Stimulated activated CD8-positive, alpha-beta memory T cell treated with anti-CD3 and anti-CD28 coated beads, Interleukin-2, amount 100 ng/mL, for 1 hour (primary cell): ENCODE results near the gene IHH.

Source experiments
- DNase-seq, 2 donors: peaks; one replicate each; pipeline ENCODE4 v3.0.0-alpha.2; 2020; ENCODE audit warnings: low read depth in 2 of 2

The IHH gene

GRCh38 chr2:219060821-219061791 lies at the start of gene IHH:
Gene IHH, minus strand, starts transcription at chr2:219060921. Its CDS starts 454 bp downstream, at chr2:219060467.
- no peak for DNase-seq

DNA sequence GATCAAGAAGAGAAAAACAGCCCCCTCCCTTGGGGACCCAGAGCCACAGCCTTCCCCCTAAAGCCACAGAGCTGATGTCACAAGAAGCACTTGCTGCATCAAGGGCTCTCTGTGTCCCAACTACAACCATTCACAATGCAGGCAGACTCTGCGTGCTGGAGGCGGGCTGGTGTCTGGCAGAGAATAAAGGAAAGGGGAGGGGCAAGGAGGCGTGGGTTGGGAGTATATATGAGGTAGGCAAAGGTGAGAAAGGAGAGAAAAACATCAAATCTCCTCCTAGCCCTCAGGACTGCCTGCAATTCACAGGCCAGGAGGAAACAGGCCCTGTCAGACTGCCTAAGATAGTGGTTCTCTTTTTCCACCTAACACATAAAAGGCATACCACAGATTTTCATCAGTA lies 48.8 kb upstream of the IHH start:
- no peak for DNase-seq

- no peak for DNase-seq
Measured at GRCh38 chr2:219107758-219108157, 47.0 kb upstream of the IHH start.

DNA sequence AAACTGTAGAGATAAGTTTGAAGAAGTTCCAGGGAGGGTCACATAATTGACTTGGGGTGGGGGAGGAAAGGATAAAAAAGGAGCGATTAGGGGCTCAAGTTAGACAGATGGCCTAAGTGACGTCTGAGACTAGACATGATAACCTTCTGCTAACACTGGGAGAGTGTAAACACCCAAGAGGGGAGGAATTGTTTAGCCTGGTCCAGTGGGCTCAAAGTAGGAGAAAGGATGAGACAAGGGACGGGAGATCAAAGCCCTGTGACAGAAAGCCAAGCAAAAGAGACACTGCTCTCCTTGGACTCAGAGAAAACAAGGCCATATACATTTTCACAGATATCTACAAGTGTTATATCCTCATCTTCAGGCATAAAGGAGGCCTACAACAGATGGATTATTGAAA lies 45.5 kb upstream of the IHH start:
- no peak for DNase-seq

- no peak for DNase-seq
Measured at GRCh38 chr2:219104107-219105035, 43.6 kb upstream of the IHH start.

- DNase-seq, result no peak
Measured at GRCh38 chr2:219099329-219099728, 38.6 kb upstream of the IHH start.

GRCh38 chr2:219095406-219095935 lies 34.8 kb upstream of the IHH start:
- DNase-seq, result no peak

- DNase-seq, result no peak
Measured at GRCh38 chr2:219094171-219094570, 33.5 kb upstream of the IHH start.

DNA sequence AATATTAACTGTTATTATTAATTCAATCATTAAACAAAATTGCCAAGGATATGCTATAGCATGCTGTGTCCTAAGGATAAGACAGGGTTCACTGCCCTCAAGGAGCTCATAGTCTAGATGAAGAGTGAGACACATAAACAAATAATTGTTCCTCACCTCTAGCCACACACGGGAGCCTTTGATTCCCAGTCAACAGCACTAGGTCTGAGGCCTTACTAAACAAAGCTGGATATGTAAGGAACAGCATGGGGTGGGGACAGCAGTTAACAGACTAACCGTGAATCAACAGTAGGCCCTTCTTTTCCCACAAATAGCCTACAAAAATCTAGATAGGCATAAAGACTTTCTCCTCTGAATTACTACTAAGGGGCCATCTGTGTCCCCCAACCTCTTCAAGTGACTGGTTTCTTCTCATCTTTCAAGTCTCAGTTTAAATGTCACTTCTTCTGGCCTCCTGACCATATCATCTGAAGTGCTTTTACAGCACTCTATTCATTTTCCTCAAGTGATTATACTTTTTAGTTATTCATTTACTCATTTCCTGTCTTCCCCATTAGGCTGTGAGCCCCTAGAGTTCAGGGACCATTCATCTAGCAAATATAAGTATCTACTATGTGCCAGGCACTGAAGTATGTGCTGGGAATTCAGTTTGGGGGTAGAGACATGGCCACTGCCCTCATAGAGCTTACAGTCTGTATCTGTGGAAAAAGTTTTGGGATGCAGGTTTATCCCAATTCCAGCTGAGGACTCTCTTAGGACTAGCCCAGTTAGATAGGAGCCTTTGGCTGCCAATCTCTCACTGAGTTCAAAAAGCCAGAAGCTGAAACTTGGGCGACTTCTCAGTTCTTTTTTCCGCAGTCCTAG lies 29.9 kb upstream of the IHH start:
- no peak for DNase-seq

- DNase-seq, result no peak
Measured at GRCh38 chr2:219089330-219089729, 28.6 kb upstream of the IHH start.

DNA sequence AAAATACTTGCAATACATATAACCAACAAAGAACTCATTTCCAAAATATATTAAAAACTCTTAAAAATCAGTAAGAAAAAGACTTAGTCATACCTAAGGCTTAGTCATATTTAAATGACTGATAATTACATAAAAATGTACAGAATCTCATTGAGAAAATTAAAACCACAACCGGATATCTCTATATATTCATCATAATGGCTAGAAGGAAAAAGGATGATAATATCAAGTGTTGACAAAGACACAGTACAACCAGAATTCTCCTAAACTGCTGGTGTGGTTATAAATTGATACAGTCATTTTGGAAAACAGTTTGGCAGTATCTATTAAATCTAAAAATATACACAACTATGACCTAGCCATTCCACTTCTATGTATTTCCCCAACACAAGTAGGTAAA lies 27.1 kb upstream of the IHH start:
- no peak for DNase-seq

GRCh38 chr2:219087361-219087760 lies 26.6 kb upstream of the IHH start:
- no peak for DNase-seq

- DNase-seq, result no peak
Measured at GRCh38 chr2:219086196-219086595, 25.5 kb upstream of the IHH start.

DNA sequence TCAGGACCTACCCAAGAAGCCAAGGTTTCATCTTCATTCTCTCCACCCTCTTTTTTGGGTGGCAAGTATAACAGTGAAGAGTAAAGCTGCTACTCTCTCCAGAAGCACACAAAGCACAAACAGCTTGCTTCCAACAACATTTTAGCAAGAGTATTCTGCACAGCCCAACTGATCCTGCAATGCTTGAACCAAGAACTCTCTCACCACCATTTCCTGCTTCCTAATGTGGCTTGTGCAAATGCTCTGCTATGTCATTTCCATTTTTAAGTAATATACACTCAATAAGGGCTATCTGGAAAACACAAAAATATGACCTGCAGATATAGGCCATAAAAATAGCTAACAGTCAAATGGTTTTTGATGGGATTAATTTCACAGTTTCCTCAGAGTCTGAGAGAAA lies 24.1 kb upstream of the IHH start:
- no peak for DNase-seq

DNA sequence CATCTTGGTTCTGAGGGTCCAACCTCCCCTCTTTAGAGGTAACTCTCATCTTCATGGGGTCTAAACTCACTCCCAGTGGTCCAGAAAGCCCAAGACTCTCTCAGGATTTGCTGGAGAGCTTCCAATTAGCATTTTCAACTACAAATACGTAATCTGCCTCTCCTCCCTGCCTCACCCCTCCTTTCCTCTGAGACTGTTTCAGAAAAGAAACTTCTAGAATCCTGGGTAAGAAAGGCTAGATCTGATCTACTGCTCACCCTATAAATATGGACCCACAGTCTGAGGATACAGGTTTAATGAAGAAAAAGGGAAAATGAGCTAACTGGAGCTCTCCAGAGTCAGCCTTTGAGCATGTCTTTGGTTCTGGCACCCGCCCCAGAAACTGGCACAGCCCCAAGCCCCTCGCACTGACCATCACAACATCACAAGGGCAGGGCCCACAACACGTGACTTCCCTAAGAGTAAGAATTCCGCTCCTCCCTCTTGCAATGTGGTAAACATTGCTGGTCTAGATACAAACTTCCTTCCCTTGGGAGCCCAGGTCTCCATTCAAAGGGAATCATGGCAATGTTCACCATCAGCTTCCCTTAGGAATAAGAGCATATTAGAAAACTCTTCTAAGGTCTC lies 21.7 kb upstream of the IHH start:
- no peak for DNase-seq

DNA sequence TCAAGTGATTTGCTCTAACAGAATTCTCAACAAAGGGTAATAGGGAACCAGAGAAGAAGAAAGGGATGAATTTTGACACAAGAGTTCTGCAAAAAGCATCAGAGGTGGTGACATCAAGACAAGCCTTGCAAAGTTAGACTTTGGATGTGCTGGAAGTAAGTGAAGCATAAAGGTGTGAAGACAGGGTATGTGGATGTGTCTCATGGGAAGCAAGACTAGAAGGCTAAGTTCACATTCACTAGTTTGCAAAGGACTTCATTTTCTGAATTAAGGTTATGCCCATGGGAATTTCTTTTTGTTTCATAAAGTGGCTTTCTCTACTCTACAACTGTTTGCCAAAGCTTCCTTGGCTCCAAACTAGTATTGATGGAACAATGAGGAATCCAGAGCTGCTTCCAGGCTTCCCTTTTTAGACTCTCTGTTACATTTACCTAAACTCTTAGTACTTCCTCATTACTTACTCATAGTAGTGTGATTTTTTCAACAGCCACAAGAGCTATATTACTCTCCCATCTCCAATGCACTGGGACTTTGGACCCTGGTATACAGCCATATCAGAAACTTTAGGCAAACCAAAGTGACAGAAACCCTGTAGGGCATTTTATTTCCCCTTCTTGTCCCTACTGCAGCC lies 21.1 kb upstream of the IHH start:
- no peak for DNase-seq

- no peak for DNase-seq
Measured at GRCh38 chr2:219081096-219081495, 20.4 kb upstream of the IHH start.

- no peak for DNase-seq
Measured at GRCh38 chr2:219079417-219079816, 18.7 kb upstream of the IHH start.

DNA sequence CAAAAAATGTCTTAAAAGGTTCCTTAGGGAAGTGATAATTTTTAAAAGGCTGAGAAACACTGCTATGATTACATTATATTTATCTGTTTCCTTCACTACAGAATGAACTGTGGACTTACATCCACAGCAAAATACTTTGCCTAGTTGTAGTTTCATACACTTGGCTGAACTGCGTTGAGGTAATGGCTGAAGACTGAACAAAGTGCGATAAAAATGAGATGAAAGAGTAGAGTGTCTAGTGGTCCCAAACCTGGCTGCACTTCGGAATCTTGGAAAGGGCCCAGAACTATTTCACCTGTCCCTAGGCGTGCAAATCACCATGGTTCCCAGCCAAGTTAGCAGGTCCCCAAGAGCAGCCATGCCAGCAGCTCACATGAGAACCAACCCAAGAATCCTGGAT lies 18.2 kb upstream of the IHH start:
- DNase-seq, result no peak

DNA sequence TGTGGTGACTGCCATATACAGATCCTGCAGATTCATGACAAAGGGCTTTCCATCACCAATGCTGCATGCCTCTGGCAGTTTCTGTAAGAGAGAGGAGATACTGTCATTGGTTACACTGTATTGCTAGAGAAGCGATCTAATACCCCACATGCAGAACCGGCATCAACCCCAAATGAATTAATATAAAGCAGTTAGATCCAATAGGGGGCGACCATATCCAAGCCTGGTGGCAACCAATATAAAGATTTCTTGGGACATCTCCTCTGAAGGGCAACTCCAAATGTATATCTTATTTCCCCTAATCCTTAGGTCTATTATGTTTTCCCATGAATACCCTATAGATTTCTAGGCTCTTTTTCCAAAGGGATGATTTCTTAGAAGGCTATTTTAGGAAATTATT lies 17.4 kb upstream of the IHH start:
- DNase-seq, result no peak
